Measurements from ENCODE around the gene VWA2. TPM values are rescaled to one million over a fixed set of nuclear protein-coding genes. Genes with fewer than 3 reads are reported as not detected.

The VWA2 gene
- total and polyA plus RNA-seq, 2 of the 4 experiments (the other 2 are of a cell fraction), result not detected

- no peak overlapping the region for H3K27ac ChIP-seq (ENCODE audit: insufficient read depth, low read length)
- peaks cover 53% of the 10 kb centered on the region for H3K27me3 ChIP-seq (ENCODE audit: control insufficient read depth, insufficient read depth, low read length)
- no peaks in the 10 kb centered on the region for H3K36me3 ChIP-seq (ENCODE audit: control insufficient read depth, insufficient read depth, low read length)
- TF ChIP-seq BHLHE40 (IDR thresholded peaks at IDR 0.05; ENCODE audit: low read depth, low read length) (no peak), CHD1 (IDR thresholded peaks at IDR 0.05; ENCODE audit: low read depth, low read length) (no peak), POLR2A (IDR thresholded peaks at IDR 0.05; ENCODE audit: low read depth, low read length) (no peak), CEBPB (IDR thresholded peaks at IDR 0.05; ENCODE audit: low read depth, low read length) (no peak), SMC3 (IDR thresholded peaks at IDR 0.05; ENCODE audit: low read depth, low read length) (no peak), FOS (IDR thresholded peaks at IDR 0.05; ENCODE audit: low read depth, low read length) (no peak), RCOR1 (IDR thresholded peaks at IDR 0.05; ENCODE audit: insufficient replicate concordance, low read length) (no peak), NFE2L2 (IDR thresholded peaks at IDR 0.05; ENCODE audit: low read depth, low read length) (no peak), RFX5 (IDR thresholded peaks at IDR 0.05; ENCODE audit: low read depth, low read length) (no peak), MAFK (IDR thresholded peaks at IDR 0.05; ENCODE audit: low read depth, low read length) (no peak), MAZ (IDR thresholded peaks at IDR 0.05; ENCODE audit: borderline replicate concordance, low read depth, low read length) (no peak), CTCF (conservative IDR thresholded peaks at IDR 0.05; ENCODE audit: low read depth, low read length) (no peak), RAD21 (IDR thresholded peaks at IDR 0.05; ENCODE audit: low read length) (no peak)
- TF ChIP-seq, protein P1, sequence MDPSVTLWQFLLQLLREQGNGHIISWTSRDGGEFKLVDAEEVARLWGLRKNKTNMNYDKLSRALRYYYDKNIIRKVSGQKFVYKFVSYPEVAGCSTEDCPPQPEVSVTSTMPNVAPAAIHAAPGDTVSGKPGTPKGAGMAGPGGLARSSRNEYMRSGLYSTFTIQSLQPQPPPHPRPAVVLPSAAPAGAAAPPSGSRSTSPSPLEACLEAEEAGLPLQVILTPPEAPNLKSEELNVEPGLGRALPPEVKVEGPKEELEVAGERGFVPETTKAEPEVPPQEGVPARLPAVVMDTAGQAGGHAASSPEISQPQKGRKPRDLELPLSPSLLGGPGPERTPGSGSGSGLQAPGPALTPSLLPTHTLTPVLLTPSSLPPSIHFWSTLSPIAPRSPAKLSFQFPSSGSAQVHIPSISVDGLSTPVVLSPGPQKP (IDR thresholded peaks at IDR 0.05; ENCODE audit: borderline replicate concordance, low read depth, low read length), result no peak
- no peak overlapping the region for H3K23ac ChIP-seq (ENCODE audit: low read depth, low read length)
- no peak overlapping the region for H2BK120ac ChIP-seq (ENCODE audit: low read depth, low read length)
- no peak overlapping the region for H4K5ac ChIP-seq (ENCODE audit: low read depth, low read length)
- no peak for ATAC-seq (ENCODE audit: low read depth)
- no peak overlapping the region for H4K91ac ChIP-seq (ENCODE audit: insufficient read depth, low read depth, low read length)
- no peak overlapping the region for H3K4ac ChIP-seq (ENCODE audit: low read depth, low read length)
- DNase-seq, result no peak
- no peaks in the 10 kb centered on the region for H3K4me1 ChIP-seq (ENCODE audit: control insufficient read depth, insufficient read depth, low read length)
- H2AFZ ChIP-seq (replicated peaks; ENCODE audit: low read length, poor library complexity), result no peak overlapping the region
- no TSS peak for BruUV-seq (replicated peaks)
- no peaks in the 10 kb centered on the region for H4K20me1 ChIP-seq (ENCODE audit: insufficient read depth, low read length)
- no peak overlapping the region for H2BK15ac ChIP-seq (ENCODE audit: low read depth, low read length)
- ChIA-PET POLR2A (ENCODE audit: unreplicated experiment) (no interaction called here), CTCF (interaction anchor here (0.6 kb wide), 1 partner anchor 45 kb away, joined by 3 read pairs; no protein-coding TSS in a partner anchor)
- H3K9me3 ChIP-seq (ENCODE audit: control insufficient read depth, insufficient read depth, low read length), result no peaks in the 10 kb centered on the region
- no peak overlapping the region for H3K18ac ChIP-seq (ENCODE audit: low read depth, low read length)
- no peak overlapping the region for H3K14ac ChIP-seq (replicated peaks; ENCODE audit: low read depth, low read length)
- no peak overlapping the region for H3K4me2 ChIP-seq (ENCODE audit: low read depth, low read length)
- H3K79me1 ChIP-seq (ENCODE audit: low read depth in 1 of 2, low read length in 2 of 2), result no peaks in the 10 kb centered on the region
- no peak overlapping the region for H3K56ac ChIP-seq (ENCODE audit: extremely low read depth, insufficient read depth, low read length)
- H2BK20ac ChIP-seq (ENCODE audit: low read depth, low read length), result no peak overlapping the region
- no peak overlapping the region for H3K9ac ChIP-seq (ENCODE audit: low read depth, low read length)
- no peak overlapping the region for H2BK5ac ChIP-seq (ENCODE audit: low read depth, low read length, poor library complexity, severe bottlenecking)
- H3K9me1 ChIP-seq (ENCODE audit: insufficient read depth, low read length), result no peaks in the 10 kb centered on the region
- no peak overlapping the region for H3K4me3 ChIP-seq (ENCODE audit: insufficient read depth, low read depth, low read length)
- intact Hi-C loops (cut with micrococcal nuclease), result no loop called here
- WGBS, 2 experiments (ENCODE audit: extremely low coverage in 2 of 2, insufficient read length in 1 of 2), result no CpG with 5 or more reads among the region's 6 CpGs
- dilution Hi-C loops (cut with HindIII; ENCODE audit: low sequenced_read_pairs, unreplicated experiment), result no loop called here
- H2AK5ac ChIP-seq (ENCODE audit: low read depth, low read length), result no peak overlapping the region
- H4K8ac ChIP-seq (ENCODE audit: low read depth in 2 of 2, low read length in 2 of 2), result no peak overlapping the region
- no peak overlapping the region for H2AK9ac ChIP-seq (replicated peaks; ENCODE audit: low read depth, low read length, poor library complexity)
- in situ Hi-C loops (cut with MboI; ENCODE audit: low sequenced_read_pairs), result no loop called here
These were observed 44.6 kb downstream of the VWA2 start for GRCh38 chr10:114283535-114284234.
